A673 (cell line): ENCODE data around the gene CDH12. TPM values are rescaled to one million over a fixed set of nuclear protein-coding genes. Genes with fewer than 3 reads are reported as not detected.

Experiments
- BruUV-seq: library from RNA; stranded (reverse); fragments of 400-500 nt; replicated peaks from 2 replicates; lab custom pipeline; 2021; lab: Mats Ljungman, UMichigan
- CTCF ChIA-PET: fragments of 300-600 bp; sonication (Branson Sonifier 250); formaldehyde crosslinking; loops from one replicate; lab custom pipeline; 2022; ENCODE audit warnings: antibody characterized with exemption; lab: Charles Lee
- POLR2A ChIA-PET: fragments of 300-600 bp; sonication (Branson Sonifier 250); formaldehyde crosslinking; loops from one replicate; lab custom pipeline; 2022; ENCODE audit warnings: antibody characterized with exemption; ENCODE audit not compliant: low non-redundant PET; lab: Charles Lee
- DNase-seq: peaks from one replicate; pipeline ENCODE4 v3.0.0-alpha.2; 2015; ENCODE audit warnings: low spot score
- H3K27ac ChIP-seq: fragments of 200-600 bp; sonication (generic); 2 replicates; pipeline ENCODE4 v1.5.1; 2016; ENCODE audit warnings: mixed run types, low read depth, mild to moderate bottlenecking, mixed read lengths, antibody characterized with exemption, low read length; ENCODE audit not compliant: poor library complexity, severe bottlenecking
- H3K27me3 ChIP-seq: fragments of 200-600 bp; sonication (generic); replicated peaks from 2 replicates; pipeline ENCODE4 v1.6.1; 2017; ENCODE audit warnings: mixed run types, low read depth, mild to moderate bottlenecking, mixed read lengths, antibody characterized with exemption, low read length; ENCODE audit not compliant: insufficient read depth, poor library complexity
- H3K36me3 ChIP-seq: fragments of 200-600 bp; sonication (generic); 2 replicates; pipeline ENCODE4 v1.6.1; 2016; ENCODE audit warnings: mixed run types, mild to moderate bottlenecking, mixed read lengths, antibody characterized with exemption, low read length; ENCODE audit not compliant: insufficient read depth, poor library complexity, severe bottlenecking
- H3K4me1 ChIP-seq: fragments of 200-600 bp; sonication (generic); 2 replicates; pipeline ENCODE4 v1.6.1; 2017; ENCODE audit warnings: mixed run types, mild to moderate bottlenecking, mixed read lengths, antibody characterized with exemption, low read length; ENCODE audit not compliant: insufficient read depth, poor library complexity, severe bottlenecking
- H3K4me3 ChIP-seq: fragments of 200-600 bp; sonication (generic); 2 replicates; pipeline ENCODE4 v1.5.1; 2016; ENCODE audit warnings: low read depth, mixed run types, mild to moderate bottlenecking, mixed read lengths, low read length; ENCODE audit not compliant: poor library complexity, severe bottlenecking
- H3K9me3 ChIP-seq: fragments of 200-600 bp; sonication (generic); 2 replicates; pipeline ENCODE4 v1.6.1; 2016; ENCODE audit warnings: mixed run types, low read depth, mild to moderate bottlenecking, mixed read lengths, antibody characterized with exemption, low read length; ENCODE audit not compliant: poor library complexity, severe bottlenecking
- EZH2 ChIP-seq: fragments of 200-600 bp; sonication (generic); IDR thresholded peaks from 2 replicates; pipeline ENCODE4 v1.6.1; 2017; ENCODE audit warnings: borderline replicate concordance, low read depth, mild to moderate bottlenecking, mixed read lengths, antibody characterized with exemption, low read length; ENCODE audit not compliant: poor library complexity, severe bottlenecking
- intact Hi-C: fragments of 100-400 bp; cut with micrococcal nuclease; formaldehyde crosslinking; loops from one replicate; pipeline ENCODE4 v1.10.0; 2022; ENCODE audit not compliant: unreplicated experiment
- total RNA-seq: library from RNA; stranded (reverse); gene quantifications from 2 replicates; pipeline ENCODE4 v1.2.3, GENCODE V29; 2021
- TF ChIP-seq, protein P1 (sequence below): fragments of 300-800, 200-600 bp; sonication (generic); conservative IDR thresholded peaks from 2 replicates; pipeline ENCODE4 v1.5.1; 2017; ENCODE audit warnings: low read depth, mild to moderate bottlenecking, antibody characterized with exemption, low read length, moderate library complexity, mixed read lengths

The CDH12 gene
- total RNA-seq, 1 experiment from 2014 or later, result 39.5 TPM

DNA sequence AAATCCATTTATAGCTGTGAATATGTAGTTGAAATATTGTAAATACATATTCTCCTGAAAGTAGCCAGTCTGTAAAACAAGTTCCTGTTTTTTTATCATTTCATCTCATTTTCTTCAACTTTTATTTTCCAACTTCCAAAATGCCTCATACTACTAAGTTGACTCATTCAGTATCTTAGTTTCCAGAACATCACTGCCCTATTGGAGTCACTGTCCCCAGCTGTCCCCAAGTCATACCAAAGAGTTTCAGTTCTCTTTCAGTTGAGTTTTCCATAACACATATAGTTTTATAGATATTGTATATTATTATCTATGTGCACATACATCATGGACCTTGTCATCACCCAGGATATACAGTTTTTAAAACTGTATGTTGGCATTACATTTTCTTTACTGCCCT lies 261.7 kb downstream of the CDH12 start:
- Histone ChIP-seq H3K4me3 (no peak overlapping the region), H3K27ac (no peak overlapping the region), H3K9me3 (no peaks in the 10 kb centered on the region), H3K27me3 (no peaks in the 10 kb centered on the region), H3K4me1 (no peaks in the 10 kb centered on the region), H3K36me3 (no peaks in the 10 kb centered on the region)
- intact Hi-C loops, result no loop called here
- no TSS peak for BruUV-seq
- CTCF ChIA-PET, result no interaction called here
- no peak for DNase-seq
- POLR2A ChIA-PET, result no interaction called here
- TF ChIP-seq EZH2, result no peak
- TF ChIP-seq, protein P1, sequence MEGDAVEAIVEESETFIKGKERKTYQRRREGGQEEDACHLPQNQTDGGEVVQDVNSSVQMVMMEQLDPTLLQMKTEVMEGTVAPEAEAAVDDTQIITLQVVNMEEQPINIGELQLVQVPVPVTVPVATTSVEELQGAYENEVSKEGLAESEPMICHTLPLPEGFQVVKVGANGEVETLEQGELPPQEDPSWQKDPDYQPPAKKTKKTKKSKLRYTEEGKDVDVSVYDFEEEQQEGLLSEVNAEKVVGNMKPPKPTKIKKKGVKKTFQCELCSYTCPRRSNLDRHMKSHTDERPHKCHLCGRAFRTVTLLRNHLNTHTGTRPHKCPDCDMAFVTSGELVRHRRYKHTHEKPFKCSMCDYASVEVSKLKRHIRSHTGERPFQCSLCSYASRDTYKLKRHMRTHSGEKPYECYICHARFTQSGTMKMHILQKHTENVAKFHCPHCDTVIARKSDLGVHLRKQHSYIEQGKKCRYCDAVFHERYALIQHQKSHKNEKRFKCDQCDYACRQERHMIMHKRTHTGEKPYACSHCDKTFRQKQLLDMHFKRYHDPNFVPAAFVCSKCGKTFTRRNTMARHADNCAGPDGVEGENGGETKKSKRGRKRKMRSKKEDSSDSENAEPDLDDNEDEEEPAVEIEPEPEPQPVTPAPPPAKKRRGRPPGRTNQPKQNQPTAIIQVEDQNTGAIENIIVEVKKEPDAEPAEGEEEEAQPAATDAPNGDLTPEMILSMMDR, result no peak

DNA sequence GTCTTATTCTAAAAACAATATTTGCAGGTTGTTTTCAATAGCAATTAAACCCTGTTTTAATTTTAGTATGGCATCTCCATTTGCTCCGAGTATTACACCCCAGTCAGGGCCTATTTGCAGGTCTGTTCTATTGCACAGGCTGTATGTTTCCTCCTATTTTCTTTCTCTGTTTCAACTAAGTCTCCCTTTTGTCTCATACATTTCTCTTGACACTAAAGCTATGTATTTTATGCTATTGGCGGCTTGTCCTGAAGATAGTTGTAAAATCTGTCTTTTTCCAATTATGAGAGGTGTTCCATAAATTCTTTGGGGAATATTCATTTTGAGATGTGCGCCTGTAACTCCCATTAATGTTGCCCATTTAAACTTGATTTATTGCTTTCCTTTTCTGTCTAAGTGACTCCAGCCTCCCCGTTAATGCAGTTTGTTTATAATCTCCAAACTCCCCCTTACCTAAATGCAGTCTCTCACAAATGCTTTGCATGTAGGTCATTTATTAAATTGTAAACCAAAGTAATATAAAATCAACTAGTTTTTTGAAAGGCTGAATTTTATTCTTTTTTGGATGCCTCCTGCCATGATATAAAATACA lies 262.4 kb downstream of the CDH12 start:
- CTCF ChIA-PET, result no interaction called here
- no peaks in the 10 kb centered on the region for H3K36me3 ChIP-seq
- intact Hi-C loops, result no loop called here
- TF ChIP-seq, protein P1, result no peak
- no peaks in the 10 kb centered on the region for H3K27me3 ChIP-seq
- no peak overlapping the region for H3K4me3 ChIP-seq
- no TSS peak for BruUV-seq
- no peak for DNase-seq
- no peaks in the 10 kb centered on the region for H3K9me3 ChIP-seq
- H3K4me1 ChIP-seq, result no peaks in the 10 kb centered on the region
- POLR2A ChIA-PET, result no interaction called here
- H3K27ac ChIP-seq, result no peak overlapping the region

DNA sequence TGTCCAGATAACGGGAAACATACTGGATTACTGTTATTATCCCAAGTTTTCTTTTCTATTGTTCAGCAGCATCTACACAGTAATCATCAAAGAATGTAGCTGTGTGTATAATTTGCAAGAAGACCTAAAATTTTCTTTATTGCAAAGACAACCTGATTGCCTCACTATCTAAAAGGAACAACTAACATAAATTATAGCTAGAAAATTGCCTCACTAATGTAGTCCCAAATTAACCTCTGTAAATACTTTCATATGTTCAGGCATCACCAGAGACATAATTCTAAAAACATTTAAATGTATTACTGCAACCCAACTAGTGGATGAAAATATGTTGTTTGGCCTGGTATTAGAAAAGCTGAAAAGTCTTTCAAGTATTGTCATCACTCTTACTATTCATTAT lies 275.4 kb downstream of the CDH12 start:
- TF ChIP-seq, protein P1, result no peak
- TF ChIP-seq EZH2, result no peak
- Histone ChIP-seq H3K4me3 (no peak overlapping the region), H3K36me3 (no peaks in the 10 kb centered on the region), H3K27me3 (no peaks in the 10 kb centered on the region), H3K4me1 (no peaks in the 10 kb centered on the region), H3K27ac (no peak overlapping the region), H3K9me3 (no peaks in the 10 kb centered on the region)
- no TSS peak for BruUV-seq
- POLR2A ChIA-PET, result no interaction called here
- DNase-seq, result no peak
- intact Hi-C loops, result no loop called here
- CTCF ChIA-PET, result no interaction called here
